OCI-LY3 (cell line): ENCODE results near the gene CADPS.

ENCODE experiments used
- H2AFZ ChIP-seq: fragments of 200-600, 300-600 bp; shearing (Covaris generic); 2 replicates; pipeline ENCODE4 v1.6.0; 2014; ENCODE audit warnings: antibody characterized with exemption, low read depth, low read length
- H3K27ac ChIP-seq: fragments of 200-600, 300-600 bp; sonication (generic); 2 replicates; pipeline ENCODE4 v1.5.1; 2014; ENCODE audit warnings: mild to moderate bottlenecking, low read length, moderate library complexity, mixed read lengths
- H3K27me3 ChIP-seq: fragments of 200-600, 300-600 bp; sonication (generic); 2 replicates; pipeline ENCODE4 v1.6.1; 2014; ENCODE audit warnings: low read depth, low read length, mixed read lengths
- H3K36me3 ChIP-seq: fragments of 200-600, 300-600 bp; sonication (generic); replicated peaks from 2 replicates; pipeline ENCODE3; 2014; ENCODE audit warnings: low read depth, low read length, mixed read lengths
- H3K4me1 ChIP-seq: fragments of 300-600, 200-600 bp; sonication (generic); 2 replicates; pipeline ENCODE4 v1.6.1; 2014; ENCODE audit warnings: low read length, mixed read lengths
- H3K4me2 ChIP-seq: fragments of 200-600, 300-600 bp; sonication (generic); 2 replicates; pipeline ENCODE4 v1.6.1; 2014; ENCODE audit warnings: low read length, mixed read lengths
- H3K4me3 ChIP-seq: fragments of 300-600, 200-600 bp; sonication (generic); 2 replicates; pipeline ENCODE4 v1.5.1; 2014; ENCODE audit warnings: antibody characterized with exemption, mild to moderate bottlenecking, low read length, moderate library complexity
- H3K79me2 ChIP-seq: fragments of 300-600, 200-600 bp; shearing (Covaris generic); 2 replicates; pipeline ENCODE4 v1.6.1; 2014; ENCODE audit warnings: mild to moderate bottlenecking, low read length, mixed read lengths
- H3K9ac ChIP-seq: fragments of 300-600, 200-600 bp; shearing (Covaris generic); 2 replicates; pipeline ENCODE4 v1.6.0; 2014; ENCODE audit warnings: mild to moderate bottlenecking, low read length, moderate library complexity
- H3K9me3 ChIP-seq: fragments of 200-600, 300-600 bp; shearing (Covaris generic); 2 replicates; pipeline ENCODE4 v1.6.1; 2014; ENCODE audit warnings: low read length, mixed read lengths; ENCODE audit not compliant: insufficient read depth
- H4K20me1 ChIP-seq: fragments of 200-600, 300-600 bp; sonication (generic); 2 replicates; pipeline ENCODE4 v1.6.1; 2016; ENCODE audit warnings: low read length, mixed read lengths; ENCODE audit not compliant: insufficient read depth
- EZH2phosphoT487 ChIP-seq: fragments of 200-600 bp; shearing (Covaris generic); IDR thresholded peaks from 2 replicates; pipeline ENCODE4 v1.6.1; 2018; ENCODE audit warnings: antibody characterized with exemption, mixed run types, low read depth
- TF ChIP-seq, protein P1 (sequence below): fragments of 200-600, 300-600 bp; sonication (generic); IDR thresholded peaks from 2 replicates; pipeline ENCODE4 v1.5.1; 2014; ENCODE audit warnings: antibody characterized with exemption, low read length, low read depth

CADPS gene

DNA sequence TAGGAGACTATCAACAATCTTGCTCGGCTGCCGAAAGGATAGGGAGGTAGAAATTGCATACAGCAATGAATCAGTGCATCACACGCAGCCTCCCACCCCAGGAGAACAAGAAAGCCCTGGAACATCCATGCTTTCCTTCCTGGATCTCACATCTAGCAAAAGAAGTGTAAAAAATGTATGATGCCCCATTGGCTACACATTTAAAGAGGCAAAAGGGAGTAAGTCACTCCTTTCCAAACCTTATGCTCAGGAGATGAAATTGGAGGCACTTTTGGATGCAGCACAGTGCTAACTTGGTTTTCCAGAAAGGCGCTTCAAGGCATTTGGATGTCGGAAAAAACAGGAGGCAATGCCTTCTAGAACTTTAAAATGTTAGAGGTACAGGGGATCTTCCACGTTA, 469.6 kb downstream of the CADPS start:
- Histone ChIP-seq H3K9me3 (no peaks in the 10 kb centered on the region; the same call in 1 of the 2 replicates), H3K79me2 (no peaks in the 10 kb centered on the region), H3K27me3 (peaks cover 14% of the 10 kb centered on the region), H3K9ac (no peak overlapping the region), H3K4me1 (no peaks in the 10 kb centered on the region), H3K4me2 (no peak overlapping the region), H3K27ac (no peak overlapping the region), H3K4me3 (no peak overlapping the region), H4K20me1 (no peaks in the 10 kb centered on the region), H3K36me3 (no peaks in the 10 kb centered on the region), H2AFZ (no peak overlapping the region)
- TF ChIP-seq, protein P1, sequence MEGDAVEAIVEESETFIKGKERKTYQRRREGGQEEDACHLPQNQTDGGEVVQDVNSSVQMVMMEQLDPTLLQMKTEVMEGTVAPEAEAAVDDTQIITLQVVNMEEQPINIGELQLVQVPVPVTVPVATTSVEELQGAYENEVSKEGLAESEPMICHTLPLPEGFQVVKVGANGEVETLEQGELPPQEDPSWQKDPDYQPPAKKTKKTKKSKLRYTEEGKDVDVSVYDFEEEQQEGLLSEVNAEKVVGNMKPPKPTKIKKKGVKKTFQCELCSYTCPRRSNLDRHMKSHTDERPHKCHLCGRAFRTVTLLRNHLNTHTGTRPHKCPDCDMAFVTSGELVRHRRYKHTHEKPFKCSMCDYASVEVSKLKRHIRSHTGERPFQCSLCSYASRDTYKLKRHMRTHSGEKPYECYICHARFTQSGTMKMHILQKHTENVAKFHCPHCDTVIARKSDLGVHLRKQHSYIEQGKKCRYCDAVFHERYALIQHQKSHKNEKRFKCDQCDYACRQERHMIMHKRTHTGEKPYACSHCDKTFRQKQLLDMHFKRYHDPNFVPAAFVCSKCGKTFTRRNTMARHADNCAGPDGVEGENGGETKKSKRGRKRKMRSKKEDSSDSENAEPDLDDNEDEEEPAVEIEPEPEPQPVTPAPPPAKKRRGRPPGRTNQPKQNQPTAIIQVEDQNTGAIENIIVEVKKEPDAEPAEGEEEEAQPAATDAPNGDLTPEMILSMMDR, result no peak
- TF ChIP-seq EZH2phosphoT487, result no peak

DNA sequence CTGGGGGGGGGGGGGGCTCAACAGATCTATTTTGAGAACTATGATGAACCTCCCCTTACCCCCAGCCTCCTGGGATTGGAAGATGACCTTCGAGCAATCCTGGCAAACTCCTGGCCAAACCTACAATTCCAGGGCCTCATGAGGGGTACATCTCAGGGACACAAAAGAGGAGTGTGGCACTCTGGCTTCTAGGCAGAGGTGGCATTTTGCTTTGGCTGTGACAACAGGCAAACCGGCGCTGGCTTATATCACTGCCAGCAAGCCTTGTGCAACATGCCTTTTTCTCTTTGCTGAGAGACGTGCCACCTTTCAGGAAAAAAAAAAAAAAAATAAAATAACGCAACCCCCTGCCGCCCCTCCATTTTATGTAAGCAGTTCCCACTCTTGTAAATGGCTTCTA, 470.1 kb downstream of the CADPS start:
- Histone ChIP-seq H3K36me3 (no peaks in the 10 kb centered on the region), H3K27ac (no peak overlapping the region), H3K4me2 (no peak overlapping the region), H3K9me3 (no peaks in the 10 kb centered on the region; the same call in 1 of the 2 replicates), H4K20me1 (no peaks in the 10 kb centered on the region), H2AFZ (no peak overlapping the region), H3K4me3 (no peak overlapping the region), H3K27me3 (peaks cover 14% of the 10 kb centered on the region), H3K4me1 (no peaks in the 10 kb centered on the region), H3K9ac (no peak overlapping the region), H3K79me2 (no peaks in the 10 kb centered on the region)
- TF ChIP-seq EZH2phosphoT487, result no peak
- TF ChIP-seq, protein P1, result no peak

DNA sequence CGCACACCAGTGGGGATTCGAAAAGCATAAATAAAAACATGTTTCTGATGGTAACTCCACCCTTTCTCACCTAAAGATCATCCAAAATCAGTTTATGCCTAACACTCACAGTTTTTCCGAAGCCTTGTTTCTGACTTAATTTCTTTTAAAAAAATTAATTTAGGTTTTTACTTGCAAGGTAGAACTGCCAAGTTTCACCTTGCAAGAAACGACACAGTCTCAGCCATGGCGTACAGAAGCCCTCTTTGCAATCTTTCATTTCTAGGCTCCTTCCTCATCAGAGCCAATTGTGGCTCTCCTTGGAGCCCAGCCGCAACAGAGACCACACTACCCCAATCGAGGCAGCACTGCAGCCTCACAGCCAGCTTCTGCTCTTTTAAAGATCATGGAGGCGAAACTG, 470.9 kb downstream of the CADPS start:
- no peaks in the 10 kb centered on the region for H4K20me1 ChIP-seq
- no peak overlapping the region for H3K4me2 ChIP-seq
- H3K4me1 ChIP-seq, result no peaks in the 10 kb centered on the region
- H3K27me3 ChIP-seq, result peaks cover 15% of the 10 kb centered on the region
- H3K36me3 ChIP-seq, result no peaks in the 10 kb centered on the region
- H2AFZ ChIP-seq, result no peak overlapping the region
- no peaks in the 10 kb centered on the region for H3K79me2 ChIP-seq
- no peak overlapping the region for H3K4me3 ChIP-seq
- no peak overlapping the region for H3K9ac ChIP-seq
- H3K9me3 ChIP-seq, result no peaks in the 10 kb centered on the region; the same call in 1 of the 2 replicates
- TF ChIP-seq EZH2phosphoT487, result no peak
- TF ChIP-seq, protein P1, result no peak
- H3K27ac ChIP-seq, result no peak overlapping the region

DNA sequence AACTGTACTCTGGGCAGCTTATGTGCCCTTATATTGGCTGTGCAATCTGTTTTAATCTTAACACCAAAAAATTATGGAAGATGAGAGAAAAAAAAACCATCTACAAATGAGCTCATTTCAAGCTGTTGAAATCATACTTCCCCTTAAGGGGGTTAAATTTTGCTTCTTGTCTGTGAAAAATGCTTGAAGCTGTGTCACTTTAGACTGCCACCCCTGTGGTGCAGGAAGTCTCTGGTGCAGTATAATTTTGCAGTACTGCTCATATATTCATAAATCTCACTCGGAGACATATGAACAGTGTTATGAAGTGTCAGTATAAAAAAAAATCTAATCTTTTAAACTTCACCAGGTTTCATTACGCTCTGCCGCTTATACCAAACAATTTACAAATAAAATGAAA, 471.5 kb downstream of the CADPS start:
- no peaks in the 10 kb centered on the region; the same call in 1 of the 2 replicates for H3K9me3 ChIP-seq
- no peak overlapping the region for H3K9ac ChIP-seq
- no peak overlapping the region for H3K4me3 ChIP-seq

More for the DNA sequence above, 471.5 kb downstream of the CADPS start:
- Histone ChIP-seq H3K79me2 (no peaks in the 10 kb centered on the region), H2AFZ (no peak overlapping the region), H3K4me1 (no peaks in the 10 kb centered on the region), H3K27me3 (peaks cover 15% of the 10 kb centered on the region), H3K27ac (no peak overlapping the region), H4K20me1 (no peaks in the 10 kb centered on the region), H3K4me2 (no peak overlapping the region), H3K36me3 (no peaks in the 10 kb centered on the region)
- TF ChIP-seq, protein P1, result no peak
- no peak for TF ChIP-seq EZH2phosphoT487
